Osteocyte (in vitro differentiated cells): ENCODE measurements around the gene KRTAP10-7. TPM values are rescaled to one million over a fixed set of nuclear protein-coding genes. Genes with fewer than 3 reads are reported as not detected.
"Not testable (repeated sequence)": the region's sequence is repeated elsewhere in the genome, so short reads cannot be mapped to it uniquely, and the experiment has no call there.

Source experiments
- DNase-seq: peaks from one replicate; pipeline ENCODE4 v3.0.0; 2021; ENCODE audit warnings: mixed read lengths; ENCODE audit not compliant: unreplicated experiment; ENCODE audit errors: extremely low spot score
- H3K27ac Mint-ChIP-seq: one replicate; pipeline ENCODE4 v1.8.0; 2021; ENCODE audit warnings: mild to moderate bottlenecking, mixed read lengths; ENCODE audit not compliant: unreplicated experiment
- H3K27me3 Mint-ChIP-seq: one replicate; pipeline ENCODE4 v1.8.0; 2021; ENCODE audit warnings: mixed read lengths; ENCODE audit not compliant: unreplicated experiment
- H3K36me3 Mint-ChIP-seq: one replicate; pipeline ENCODE4 v1.8.0; 2021; ENCODE audit warnings: mixed read lengths; ENCODE audit not compliant: unreplicated experiment
- H3K4me1 Mint-ChIP-seq: one replicate; pipeline ENCODE4 v1.8.0; 2021; ENCODE audit warnings: mixed read lengths; ENCODE audit not compliant: unreplicated experiment
- H3K4me3 Mint-ChIP-seq: one replicate; pipeline ENCODE4 v1.8.0; 2021; ENCODE audit warnings: mild to moderate bottlenecking, moderate library complexity, mixed read lengths; ENCODE audit not compliant: unreplicated experiment
- H3K9me3 Mint-ChIP-seq: one replicate; pipeline ENCODE4 v1.8.0; 2021; ENCODE audit warnings: mixed read lengths; ENCODE audit not compliant: unreplicated experiment
- total RNA-seq: library from RNA; stranded (reverse); gene quantifications from 2 replicates; pipeline ENCODE4 v1.2.1, GENCODE V29; 2021
- TF ChIP-seq, protein P1 (sequence below): fragments of 200-600 bp; sonication (generic); IDR thresholded peaks from 2 replicates; pipeline ENCODE4 v1.5.0; 2021; ENCODE audit warnings: antibody characterized with exemption, mild to moderate bottlenecking, moderate library complexity

The KRTAP10-7 gene
- total RNA-seq, 1 donor from 2014 or later: not detected

DNA sequence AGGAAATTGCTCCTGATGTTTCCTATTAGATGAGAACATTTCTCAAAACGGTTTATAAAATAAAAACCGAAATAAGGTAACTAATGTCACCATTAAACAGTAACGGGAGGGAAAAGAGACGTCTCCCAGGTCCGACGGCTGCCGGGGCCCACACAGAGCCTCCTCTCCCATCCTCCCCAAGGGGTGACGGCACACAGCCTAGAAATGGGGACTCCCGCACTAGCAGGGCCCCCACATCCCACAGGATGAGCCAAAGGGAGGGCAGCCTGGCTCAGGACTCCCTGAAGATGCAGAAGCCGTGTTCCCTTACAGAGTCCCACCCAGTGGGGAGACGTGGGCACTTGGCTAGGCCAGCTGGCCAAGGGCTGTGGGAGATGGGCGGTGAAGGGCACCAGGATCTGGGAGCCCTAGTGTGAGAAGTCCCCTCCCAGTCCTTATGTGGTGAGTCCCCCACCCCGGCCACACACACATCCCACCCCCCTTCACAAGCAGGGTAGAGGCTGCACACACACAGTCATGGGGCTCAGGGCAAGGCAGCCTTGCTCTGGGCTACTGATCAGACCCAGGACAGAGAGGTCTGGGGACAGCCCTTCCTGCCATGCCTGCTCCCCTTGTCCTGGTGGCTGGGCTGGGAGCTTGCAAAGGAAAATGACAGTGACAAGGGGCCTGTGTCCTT is 45.1 kb upstream of the KRTAP10-7 start:
- H3K9me3 Mint-ChIP-seq: no peaks in the 10 kb centered on the region
- no peaks in the 10 kb centered on the region for H3K36me3 Mint-ChIP-seq
- no peak overlapping the region for H3K4me3 Mint-ChIP-seq
- no peaks in the 10 kb centered on the region for H3K4me1 Mint-ChIP-seq
- no peak overlapping the region for H3K27ac Mint-ChIP-seq
- H3K27me3 Mint-ChIP-seq: peaks cover 54% of the 10 kb centered on the region
- TF ChIP-seq, protein P1, sequence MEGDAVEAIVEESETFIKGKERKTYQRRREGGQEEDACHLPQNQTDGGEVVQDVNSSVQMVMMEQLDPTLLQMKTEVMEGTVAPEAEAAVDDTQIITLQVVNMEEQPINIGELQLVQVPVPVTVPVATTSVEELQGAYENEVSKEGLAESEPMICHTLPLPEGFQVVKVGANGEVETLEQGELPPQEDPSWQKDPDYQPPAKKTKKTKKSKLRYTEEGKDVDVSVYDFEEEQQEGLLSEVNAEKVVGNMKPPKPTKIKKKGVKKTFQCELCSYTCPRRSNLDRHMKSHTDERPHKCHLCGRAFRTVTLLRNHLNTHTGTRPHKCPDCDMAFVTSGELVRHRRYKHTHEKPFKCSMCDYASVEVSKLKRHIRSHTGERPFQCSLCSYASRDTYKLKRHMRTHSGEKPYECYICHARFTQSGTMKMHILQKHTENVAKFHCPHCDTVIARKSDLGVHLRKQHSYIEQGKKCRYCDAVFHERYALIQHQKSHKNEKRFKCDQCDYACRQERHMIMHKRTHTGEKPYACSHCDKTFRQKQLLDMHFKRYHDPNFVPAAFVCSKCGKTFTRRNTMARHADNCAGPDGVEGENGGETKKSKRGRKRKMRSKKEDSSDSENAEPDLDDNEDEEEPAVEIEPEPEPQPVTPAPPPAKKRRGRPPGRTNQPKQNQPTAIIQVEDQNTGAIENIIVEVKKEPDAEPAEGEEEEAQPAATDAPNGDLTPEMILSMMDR: no peak
- peak; percentile 84 for DNase-seq

DNA sequence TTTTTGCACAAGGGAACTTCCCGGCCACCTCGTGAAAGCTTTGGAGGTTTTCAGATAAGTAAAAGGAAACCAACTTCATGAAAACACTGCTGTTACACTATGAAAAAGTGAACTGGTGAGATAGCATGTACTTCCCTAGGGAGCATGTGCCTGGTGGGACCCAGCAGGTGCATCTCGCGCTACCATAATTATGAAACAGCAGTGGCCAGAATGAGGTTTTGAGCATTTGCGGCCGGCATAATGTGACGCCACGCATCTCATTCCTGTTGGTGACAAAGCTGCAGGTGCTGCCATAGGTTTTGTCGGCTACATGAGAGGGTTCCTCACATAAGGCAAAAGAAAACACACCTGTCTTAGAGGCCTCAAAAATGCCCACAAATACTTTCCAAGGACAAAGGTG is 43.5 kb upstream of the KRTAP10-7 start:
- Mint-ChIP-seq H3K9me3 (peaks cover 5% of the 10 kb centered on the region), H3K36me3 (no peaks in the 10 kb centered on the region), H3K27ac (no peak overlapping the region), H3K4me1 (no peaks in the 10 kb centered on the region), H3K4me3 (no peak overlapping the region), H3K27me3 (peaks cover 68% of the 10 kb centered on the region)
- DNase-seq: no peak
- TF ChIP-seq, protein P1: no peak

DNA sequence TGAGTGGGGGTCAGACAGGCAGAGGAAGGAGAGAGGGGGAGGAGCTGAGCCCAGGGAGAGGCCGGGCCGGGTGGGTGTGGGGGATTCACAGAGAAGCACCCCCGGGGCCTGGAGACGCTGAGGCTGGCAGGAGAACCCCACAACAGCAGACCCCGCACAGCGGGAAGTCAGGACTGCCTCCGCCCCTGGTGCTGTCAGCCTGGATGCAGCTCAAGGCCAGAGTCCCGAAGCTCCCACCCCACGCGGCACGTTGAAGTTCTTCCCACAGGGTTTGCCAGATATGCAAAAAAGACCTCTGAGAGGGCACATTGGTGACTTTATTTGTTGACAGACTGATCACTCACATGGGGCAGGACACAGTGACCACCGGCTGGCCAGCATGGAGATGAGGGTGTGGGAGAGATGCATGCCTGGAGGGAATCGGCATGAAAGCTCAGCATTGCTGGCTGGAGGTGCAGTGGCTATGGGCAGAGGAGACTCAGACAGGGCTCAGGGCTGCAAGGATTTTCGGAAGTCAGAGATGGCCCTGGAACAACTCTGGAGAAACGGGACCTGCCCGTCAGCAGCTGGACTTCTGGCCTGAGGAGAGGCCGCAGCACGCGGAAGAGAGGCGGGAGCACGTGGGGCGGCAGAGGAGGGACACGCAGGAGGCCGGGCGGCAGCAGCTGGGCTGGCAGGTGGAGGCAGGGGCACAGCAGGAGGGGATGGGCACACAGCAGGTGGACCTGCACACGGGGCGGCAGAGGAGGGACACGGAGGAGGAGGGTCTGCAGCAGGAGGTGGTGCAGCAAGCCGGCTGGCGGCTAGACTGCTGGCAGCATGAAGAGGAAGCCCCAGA is 42.7 kb upstream of the KRTAP10-7 start:
- Mint-ChIP-seq H3K27ac (no peak overlapping the region), H3K4me1 (no peaks in the 10 kb centered on the region), H3K36me3 (no peaks in the 10 kb centered on the region), H3K4me3 (no peak overlapping the region), H3K27me3 (peaks cover 73% of the 10 kb centered on the region), H3K9me3 (peaks cover 8% of the 10 kb centered on the region)
- TF ChIP-seq, protein P1: no peak
- peak; percentile 83 for DNase-seq

DNA sequence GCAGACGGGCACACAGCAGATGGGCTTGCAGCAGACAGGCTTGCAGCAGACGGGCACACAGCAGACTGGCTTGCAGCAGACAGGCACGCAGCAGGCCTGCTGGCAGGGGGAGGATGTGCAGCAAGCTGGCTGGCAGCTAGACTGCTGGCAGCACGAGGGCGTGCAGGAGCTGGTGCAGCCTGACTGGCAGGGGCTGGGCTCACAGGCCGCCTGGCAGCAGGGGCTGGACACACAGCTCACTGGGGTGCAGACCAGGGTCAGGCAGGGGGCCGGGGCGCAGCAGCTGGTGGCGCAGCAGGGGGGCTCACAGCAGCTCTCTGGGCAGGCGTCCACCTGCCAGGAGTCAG is 42.1 kb upstream of the KRTAP10-7 start:
- H3K9me3 Mint-ChIP-seq, H3K27ac Mint-ChIP-seq, DNase-seq, H3K36me3 Mint-ChIP-seq, H3K4me3 Mint-ChIP-seq, H3K4me1 Mint-ChIP-seq: not testable (repeated sequence)
- H3K27me3 Mint-ChIP-seq: peaks cover 69% of the 10 kb centered on the region

DNA sequence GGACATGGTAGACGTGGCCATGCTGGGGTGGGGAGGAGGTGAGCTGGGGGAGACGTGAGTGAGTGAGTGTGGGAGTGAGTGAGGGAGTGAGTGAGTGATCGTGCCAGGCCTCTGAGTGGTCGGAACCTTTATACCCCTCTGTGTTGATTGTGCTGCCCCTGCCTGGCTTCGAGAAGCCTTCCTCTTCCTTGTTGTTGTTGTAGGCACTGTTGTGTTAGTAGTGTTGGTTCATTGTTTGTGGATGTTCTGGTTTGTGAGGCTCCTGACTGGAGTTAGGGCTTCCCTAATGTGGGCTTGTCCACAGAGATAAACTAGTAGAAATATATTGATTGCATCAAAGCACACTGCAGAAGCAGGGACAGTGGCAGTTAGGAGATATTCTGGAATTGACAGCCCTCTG is 41.7 kb upstream of the KRTAP10-7 start, which contains the start of gene KRTAP10-3:
Gene KRTAP10-3, minus strand, starts transcription at position 101 of the 400 bp plus-strand sequence. Its CDS starts 80 bp downstream, at position 21.
- H3K27ac Mint-ChIP-seq: no peak within 1 kb of the TSS
- H3K4me1 Mint-ChIP-seq: no peaks in the 10 kb centered on the region
- TF ChIP-seq, protein P1: no peak
- no peaks in the 10 kb centered on the region for H3K36me3 Mint-ChIP-seq
- no peak for DNase-seq
- peaks cover 67% of the 10 kb centered on the region for H3K27me3 Mint-ChIP-seq
- H3K4me3 Mint-ChIP-seq: no peak within 1 kb of the TSS
- peaks cover 8% of the 10 kb centered on the region for H3K9me3 Mint-ChIP-seq
